Osteoblast (primary cell): Measurements from ENCODE around the gene SLC25A3. TPM values are rescaled to one million over a fixed set of nuclear protein-coding genes. Genes with fewer than 3 reads are reported as not detected.
"Not testable (repeated sequence)": the region's sequence is repeated elsewhere in the genome, so short reads cannot be mapped to it uniquely, and the experiment has no call there.

ENCODE experiments used
- DNase-seq: peaks from one replicate; pipeline ENCODE4 v3.0.0; 2011; ENCODE audit warnings: low spot score, mixed read lengths; ENCODE audit not compliant: insufficient read length; ENCODE audit errors: missing footprints
- H2AFZ ChIP-seq: 2 replicates; pipeline ENCODE4 v1.6.0; 2011; ENCODE audit warnings: mild to moderate bottlenecking, low read length
- H3K27ac ChIP-seq: 2 replicates; pipeline ENCODE4 v1.5.1; 2011; ENCODE audit warnings: mild to moderate bottlenecking, low read depth, low read length, moderate library complexity
- H3K27me3 ChIP-seq: 2 replicates; pipeline ENCODE4 v1.6.0; 2012; ENCODE audit warnings: mild to moderate bottlenecking, control low read depth, inconsistent platforms, low read length, moderate library complexity; ENCODE audit not compliant: insufficient read depth
- H3K36me3 ChIP-seq: 2 replicates; pipeline ENCODE4 v1.5.1; 2011; ENCODE audit warnings: mild to moderate bottlenecking, low read length, control low read depth, moderate library complexity; ENCODE audit not compliant: insufficient read depth
- H3K4me1 ChIP-seq: 2 replicates; pipeline ENCODE4 v1.5.1; 2011; ENCODE audit warnings: mild to moderate bottlenecking, low read length, control low read depth, moderate library complexity; ENCODE audit not compliant: insufficient read depth
- H3K4me2 ChIP-seq: 2 replicates; pipeline ENCODE4 v1.6.0; 2011; ENCODE audit warnings: mild to moderate bottlenecking, low read length; ENCODE audit not compliant: insufficient read depth
- H3K4me3 ChIP-seq: fragments of 200-600 bp; sonication (generic); 3 replicates; pipeline ENCODE4 v1.5.1; 2012; ENCODE audit warnings: mild to moderate bottlenecking, low read length, inconsistent platforms; ENCODE audit not compliant: insufficient read depth
- H3K79me2 ChIP-seq: 2 replicates; pipeline ENCODE4 v1.6.0; 2012; ENCODE audit warnings: mild to moderate bottlenecking, low read length, control low read depth, inconsistent platforms; ENCODE audit not compliant: insufficient read depth
- H3K9me3 ChIP-seq: 2 replicates; pipeline ENCODE4 v1.5.1; 2011; ENCODE audit warnings: low read depth, low read length, control low read depth
- H4K20me1 ChIP-seq: 2 replicates; pipeline ENCODE4 v1.6.0; 2012; ENCODE audit warnings: mild to moderate bottlenecking, low read length, control low read depth; ENCODE audit not compliant: insufficient read depth
- CTCF ChIP-seq: IDR thresholded peaks from 2 replicates; pipeline ENCODE4 v1.5.1; 2011; ENCODE audit warnings: mild to moderate bottlenecking, low read depth, low read length, moderate library complexity; ENCODE audit errors: extremely low read depth
- total RNA-seq: library from RNA; depleted of rRNA; stranded (reverse); fragments of >200 nt; gene quantifications from 2 replicates; pipeline ENCODE4 v1.2.3, GENCODE V29; 2012

SLC25A3 gene
- total RNA-seq, 1 donor: 771 TPM

GRCh38 chr12:98551787-98552186, 41.7 kb upstream of the SLC25A3 start:
- no peaks in the 10 kb centered on the region for H3K79me2 ChIP-seq
- no peak overlapping the region for H3K4me3 ChIP-seq
- peak; percentile 55 for DNase-seq
- no peaks in the 10 kb centered on the region for H4K20me1 ChIP-seq
- no peaks in the 10 kb centered on the region for H3K9me3 ChIP-seq
- no peak for TF ChIP-seq CTCF
- H3K36me3 ChIP-seq: peaks cover 27% of the 10 kb centered on the region
- H3K4me2 ChIP-seq: no peak overlapping the region
- no peak overlapping the region for H2AFZ ChIP-seq
- H3K27me3 ChIP-seq: no peaks in the 10 kb centered on the region
- no peak overlapping the region for H3K27ac ChIP-seq
- no peaks in the 10 kb centered on the region for H3K4me1 ChIP-seq

GRCh38 chr12:98558097-98558496, 35.4 kb upstream of the SLC25A3 start:
- not testable (repeated sequence) for H3K9me3 ChIP-seq, H4K20me1 ChIP-seq, H3K36me3 ChIP-seq, H3K4me2 ChIP-seq, H3K79me2 ChIP-seq, H3K4me3 ChIP-seq, H2AFZ ChIP-seq, H3K27ac ChIP-seq, H3K27me3 ChIP-seq, H3K4me1 ChIP-seq, DNase-seq

GRCh38 chr12:98559666-98560065, 33.8 kb upstream of the SLC25A3 start:
- no peaks in the 10 kb centered on the region for H3K79me2 ChIP-seq
- H3K4me2 ChIP-seq: no peak overlapping the region
- no peak for TF ChIP-seq CTCF
- H4K20me1 ChIP-seq: no peaks in the 10 kb centered on the region
- no peaks in the 10 kb centered on the region for H3K36me3 ChIP-seq
- no peak overlapping the region for H3K27ac ChIP-seq
- H3K27me3 ChIP-seq: no peaks in the 10 kb centered on the region
- no peaks in the 10 kb centered on the region for H3K4me1 ChIP-seq
- no peak overlapping the region for H2AFZ ChIP-seq
- no peak for DNase-seq
- H3K4me3 ChIP-seq: no peak overlapping the region
- no peaks in the 10 kb centered on the region for H3K9me3 ChIP-seq

- Histone ChIP-seq H3K4me3 (no peak overlapping the region), H3K4me1 (no peaks in the 10 kb centered on the region), H3K27me3 (no peaks in the 10 kb centered on the region), H3K4me2 (no peak overlapping the region), H3K27ac (no peak overlapping the region), H2AFZ (no peak overlapping the region), H4K20me1 (no peaks in the 10 kb centered on the region), H3K9me3 (no peaks in the 10 kb centered on the region), H3K36me3 (no peaks in the 10 kb centered on the region), H3K79me2 (no peaks in the 10 kb centered on the region)
- no peak for DNase-seq
- no peak for TF ChIP-seq CTCF
Measured at GRCh38 chr12:98561846-98562245, 31.6 kb upstream of the SLC25A3 start.
